ENCODE measurements around the gene NFATC1. TPM values are rescaled to one million over a fixed set of nuclear protein-coding genes. Genes with fewer than 3 reads are reported as not detected.

NFATC1 gene
- total RNA-seq, 1 donor from 2014 or later = 6.1 TPM

- TF ChIP-seq CTCF (conservative IDR thresholded peaks at IDR 0.05) = no peak
- Mint-ChIP-seq H3K27ac (no peak overlapping the region), H3K9me3 (no peaks in the 10 kb centered on the region), H3K4me3 (no peak overlapping the region), H3K36me3 (no peaks in the 10 kb centered on the region), H3K4me1 (ENCODE audit: unreplicated experiment) (peaks cover 12% of the 10 kb centered on the region), H3K27me3 (no peaks in the 10 kb centered on the region)
- DNase-seq (ENCODE audit: extremely low spot score, unreplicated experiment) = no peak
These were observed 41.0 kb downstream of the NFATC1 start for GRCh38 chr18:79436556-79437275.

- no peak overlapping the region for H3K4me3 Mint-ChIP-seq
- no peaks in the 10 kb centered on the region for H3K9me3 Mint-ChIP-seq
- no peaks in the 10 kb centered on the region for H3K36me3 Mint-ChIP-seq
- no peak for DNase-seq (ENCODE audit: extremely low spot score, unreplicated experiment)
- no peak overlapping the region for H3K27ac Mint-ChIP-seq
- no peak for TF ChIP-seq CTCF (conservative IDR thresholded peaks at IDR 0.05)
- H3K27me3 Mint-ChIP-seq = no peaks in the 10 kb centered on the region
- H3K4me1 Mint-ChIP-seq (ENCODE audit: unreplicated experiment) = peaks cover 17% of the 10 kb centered on the region
These were observed 42.6 kb downstream of the NFATC1 start for GRCh38 chr18:79438089-79438897.

GRCh38 chr18:79438898-79439627, 43.3 kb downstream of the NFATC1 start:
- no peak for DNase-seq (ENCODE audit: extremely low spot score, unreplicated experiment)
- no peaks in the 10 kb centered on the region for H3K9me3 Mint-ChIP-seq
- H3K27ac Mint-ChIP-seq = peak overlapping the region; percentile 16
- no peaks in the 10 kb centered on the region for H3K27me3 Mint-ChIP-seq
- no peak overlapping the region for H3K4me3 Mint-ChIP-seq
- no peaks in the 10 kb centered on the region for H3K36me3 Mint-ChIP-seq
- peaks cover 17% of the 10 kb centered on the region for H3K4me1 Mint-ChIP-seq (ENCODE audit: unreplicated experiment)
- no peak for TF ChIP-seq CTCF (conservative IDR thresholded peaks at IDR 0.05)

- no peak for TF ChIP-seq CTCF (conservative IDR thresholded peaks at IDR 0.05)
- Mint-ChIP-seq H3K9me3 (no peaks in the 10 kb centered on the region), H3K4me3 (no peak overlapping the region), H3K4me1 (ENCODE audit: unreplicated experiment) (peaks cover 17% of the 10 kb centered on the region), H3K27ac (peak overlapping the region; percentile 16), H3K36me3 (no peaks in the 10 kb centered on the region), H3K27me3 (no peaks in the 10 kb centered on the region)
- no peak for DNase-seq (ENCODE audit: extremely low spot score, unreplicated experiment)
These were observed 43.9 kb downstream of the NFATC1 start for GRCh38 chr18:79439628-79440023.

- H3K4me3 Mint-ChIP-seq = no peak overlapping the region
- no peaks in the 10 kb centered on the region for H3K9me3 Mint-ChIP-seq
- no peaks in the 10 kb centered on the region for H3K27me3 Mint-ChIP-seq
- peaks cover 23% of the 10 kb centered on the region for H3K4me1 Mint-ChIP-seq (ENCODE audit: unreplicated experiment)
- no peak for TF ChIP-seq CTCF (conservative IDR thresholded peaks at IDR 0.05)
- no peak for DNase-seq (ENCODE audit: extremely low spot score, unreplicated experiment)
- no peak overlapping the region for H3K27ac Mint-ChIP-seq
- H3K36me3 Mint-ChIP-seq = no peaks in the 10 kb centered on the region
These were observed 44.8 kb downstream of the NFATC1 start for GRCh38 chr18:79440316-79441110.

Data from type B pancreatic cell (in vitro differentiated cells).